PFSK-1 (cell line): ENCODE results near the gene MYBPH.

ENCODE experiments used
- FOXP2 ChIP-seq: optimal IDR thresholded peaks from 2 replicates; pipeline ENCODE3; 2011; ENCODE audit warnings: borderline replicate concordance, control low read depth, inconsistent platforms; ENCODE audit not compliant: insufficient read depth; ENCODE audit errors: extremely low read length, extremely low read depth
- POLR2AphosphoS5 ChIP-seq: IDR thresholded peaks from 2 replicates; pipeline ENCODE4 v1.6.1; 2012; ENCODE audit warnings: low read depth, mild to moderate bottlenecking, control low read depth, low read length, moderate library complexity
- REST ChIP-seq, 2 experiments: IDR thresholded peaks; 2 replicates each; pipeline versions ENCODE4 v1.6.1 to v1.8.0; 2011 to 2012; ENCODE audit warnings: low read depth in 2 of 2, low read length in 2 of 2, control low read depth in 1 of 2, inconsistent platforms in 1 of 2, mild to moderate bottlenecking in 1 of 2, moderate library complexity in 1 of 2; ENCODE audit not compliant: insufficient read depth in 1 of 2
- SIN3A ChIP-seq: IDR thresholded peaks from 2 replicates; pipeline ENCODE4 v1.6.1; 2012; ENCODE audit warnings: mild to moderate bottlenecking, low read length, moderate library complexity, borderline replicate concordance; ENCODE audit not compliant: insufficient read depth
- TAF1 ChIP-seq: IDR thresholded peaks from 2 replicates; pipeline ENCODE4 v1.6.1; 2012; ENCODE audit warnings: low read length, control low read depth, borderline replicate concordance; ENCODE audit not compliant: insufficient read depth

MYBPH gene

GRCh38 chr1:203146042-203146369 lies 29.6 kb downstream of the MYBPH start:
- no peak for TF ChIP-seq POLR2AphosphoS5
- no peak for TF ChIP-seq REST (IDR thresholded peaks at IDR 0.05; ENCODE audit: insufficient read depth in 1 of 2, low read depth in 2 of 2, low read length in 2 of 2)
- no peak for TF ChIP-seq FOXP2
- TF ChIP-seq TAF1, result no peak
- TF ChIP-seq SIN3A, result no peak

- TF ChIP-seq SIN3A (no peak), TAF1 (no peak), FOXP2 (no peak), POLR2AphosphoS5 (no peak), REST (IDR thresholded peaks at IDR 0.05; ENCODE audit: insufficient read depth in 1 of 2, low read depth in 2 of 2, low read length in 2 of 2) (no peak)
Observed at GRCh38 chr1:203145321-203146041, 30.1 kb downstream of the MYBPH start.

- TF ChIP-seq FOXP2, result no peak
- no peak for TF ChIP-seq TAF1
Observed at GRCh38 chr1:203144661-203145060, 31.0 kb downstream of the MYBPH start.

GRCh38 chr1:203143641-203144040 lies 32.0 kb downstream of the MYBPH start:
- no peak for TF ChIP-seq FOXP2
- no peak for TF ChIP-seq REST (IDR thresholded peaks at IDR 0.05; ENCODE audit: insufficient read depth in 1 of 2, low read depth in 2 of 2, low read length in 2 of 2)
- TF ChIP-seq POLR2AphosphoS5, result no peak

GRCh38 chr1:203142684-203143408 lies 32.8 kb downstream of the MYBPH start:
- no peak for TF ChIP-seq SIN3A
- no peak for TF ChIP-seq REST (IDR thresholded peaks at IDR 0.05; ENCODE audit: insufficient read depth in 1 of 2, low read depth in 2 of 2, low read length in 2 of 2)
- TF ChIP-seq TAF1, result no peak
- no peak for TF ChIP-seq POLR2AphosphoS5
- TF ChIP-seq FOXP2, result no peak
